Stimulated activated CD4-positive, alpha-beta T cell treated with anti-CD3 and anti-CD28 coated beads, Interleukin-1b, Interleukin-23, amount 100 ng/mL, for 1 hour (primary cell): ENCODE measurements around the gene FBP2.
"Not testable (repeated sequence)": the region's sequence is repeated elsewhere in the genome, so short reads cannot be mapped to it uniquely, and the experiment has no call there.

Experiments
- DNase-seq, 2 donors: peaks; one replicate each; pipeline ENCODE4 v3.0.0-alpha.2; 2020; ENCODE audit warnings: low read depth in 2 of 2

FBP2 gene

GRCh38 chr9:94606646-94607422, 13.2 kb upstream of the FBP2 start:
- no peak for DNase-seq

DNA sequence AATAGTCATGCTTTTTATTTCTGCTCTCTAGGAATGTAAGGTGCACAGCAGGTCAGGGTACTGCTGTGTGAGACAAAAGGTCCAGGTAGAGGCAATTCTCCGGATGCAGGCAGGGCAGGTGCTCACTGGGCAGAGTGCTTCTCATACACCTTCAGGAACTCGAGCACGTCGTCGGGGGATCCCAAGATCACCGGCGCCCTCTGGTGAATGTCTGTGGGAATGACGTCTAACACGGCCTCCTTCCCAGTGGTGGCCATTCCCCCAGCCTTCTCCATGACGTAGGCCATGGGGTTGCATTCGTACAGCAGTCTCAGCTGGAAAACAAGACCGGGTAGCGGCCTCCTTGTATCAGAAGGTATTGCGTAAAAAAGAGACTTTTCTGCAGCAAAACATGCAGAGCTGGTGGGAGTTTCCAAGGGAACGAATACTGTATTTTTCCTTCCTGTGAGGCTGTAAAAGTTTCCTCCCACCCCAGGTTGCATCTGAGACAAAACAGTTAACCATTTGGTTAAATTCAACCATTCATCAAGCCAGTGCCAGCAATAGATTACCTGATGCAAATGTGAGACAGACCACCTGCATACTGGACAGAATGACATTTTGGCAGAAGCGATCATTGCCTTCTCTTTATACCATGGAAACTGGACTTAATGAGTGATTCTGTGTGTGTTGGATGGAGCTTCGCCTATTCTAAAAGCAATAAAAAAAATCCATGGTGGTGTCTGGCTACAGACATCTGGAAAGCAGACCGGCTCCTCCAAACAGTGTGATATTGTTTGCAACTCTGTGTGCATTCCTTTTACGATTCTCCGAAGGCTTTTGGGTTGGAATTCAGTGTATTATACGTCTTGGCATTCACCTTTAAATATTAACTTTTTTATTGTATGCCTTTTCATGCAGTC, 9.9 kb upstream of the FBP2 start:
- DNase-seq: peak; percentile 11 to 45

- DNase-seq: no peak
These were observed 9.0 kb upstream of the FBP2 start for GRCh38 chr9:94602666-94603065.

GRCh38 chr9:94600715-94601114, 7.1 kb upstream of the FBP2 start:
- DNase-seq: no peak

DNA sequence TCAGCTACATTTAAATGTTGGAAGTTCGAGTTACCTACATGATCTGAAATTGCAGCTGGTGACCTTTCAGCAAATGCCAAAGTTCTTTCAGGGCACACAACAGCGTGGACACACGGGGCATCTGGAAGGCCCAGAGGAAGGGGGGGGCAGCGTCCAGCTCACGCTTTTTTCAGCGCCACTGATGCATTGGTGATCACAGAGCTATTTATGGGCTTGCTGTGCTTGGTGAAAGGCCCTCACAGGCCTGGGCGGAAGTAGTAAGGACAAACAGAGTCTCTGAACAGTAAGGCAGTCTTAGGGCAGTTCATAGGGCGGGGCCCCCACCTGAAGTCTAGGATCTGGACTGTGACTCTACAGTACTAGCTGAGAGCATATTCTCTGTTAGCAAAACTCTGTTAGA, 6.6 kb upstream of the FBP2 start:
- no peak for DNase-seq

- no peak for DNase-seq
These were observed 5.5 kb upstream of the FBP2 start for GRCh38 chr9:94599102-94599501.

DNA sequence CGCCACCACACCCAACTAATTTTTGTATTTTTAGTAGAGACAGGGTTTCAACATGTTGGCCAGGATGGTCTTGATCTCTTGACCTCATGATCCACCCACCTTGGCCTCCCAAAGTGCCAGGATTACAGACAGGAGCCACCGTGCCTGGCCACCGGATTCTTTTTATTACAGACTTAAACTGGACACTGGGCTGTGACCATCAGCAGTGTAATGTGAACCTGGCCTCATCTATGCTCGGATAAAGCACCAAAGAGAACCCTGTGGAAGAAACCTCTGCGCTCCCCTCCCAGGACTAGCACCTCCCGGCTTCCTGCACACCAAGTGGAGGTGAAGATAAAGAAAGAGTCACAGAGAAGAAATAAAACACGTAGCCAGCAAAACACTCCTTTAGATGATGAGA, 941 bp downstream of the FBP2 start:
- not testable (repeated sequence) for DNase-seq

DNA sequence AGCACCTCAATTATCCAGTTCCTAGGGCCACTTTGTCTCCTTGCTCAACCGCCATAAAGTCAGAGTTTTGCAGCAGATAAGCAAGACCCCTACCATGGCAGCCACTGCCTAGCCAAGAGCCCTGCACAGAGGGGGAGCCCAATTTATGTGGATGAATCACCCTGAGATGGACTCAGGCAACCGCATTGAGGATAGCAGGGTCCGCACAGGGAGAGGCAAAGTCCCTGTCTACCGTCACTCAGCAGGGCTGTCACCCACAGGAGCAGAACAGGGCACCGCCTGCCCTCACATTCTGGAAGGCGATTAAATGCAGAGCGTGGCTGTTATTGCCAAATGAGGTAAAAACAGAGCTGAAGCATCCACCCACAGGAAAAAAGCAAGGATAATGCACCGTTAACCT, 1.7 kb downstream of the FBP2 start:
- no peak for DNase-seq

DNA sequence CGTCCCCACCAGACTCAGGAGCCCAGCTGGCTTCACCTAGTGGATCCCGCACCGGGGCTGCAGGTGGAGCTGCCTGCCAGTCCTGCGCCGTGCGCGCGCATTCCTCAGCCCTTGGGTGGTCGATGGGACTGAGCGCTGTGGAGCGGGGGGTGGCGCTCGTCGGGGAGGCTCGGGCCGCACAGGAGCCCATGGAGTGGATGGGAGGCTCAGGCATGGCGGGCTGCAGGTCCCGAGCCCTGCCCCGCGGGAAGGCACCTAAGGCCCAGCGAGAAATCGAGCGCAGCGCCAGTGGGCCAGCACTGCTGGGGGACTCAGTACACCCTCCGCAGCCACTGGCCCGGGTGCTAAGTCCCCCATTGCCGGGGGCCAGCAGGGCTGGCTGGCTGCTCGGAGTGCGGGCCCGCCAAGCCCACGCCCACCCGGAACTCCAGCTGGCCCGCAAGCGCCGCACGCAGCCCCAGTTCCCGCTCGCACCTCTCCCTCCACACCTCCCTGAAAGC, 2.5 kb downstream of the FBP2 start:
- not testable (repeated sequence) for DNase-seq

DNA sequence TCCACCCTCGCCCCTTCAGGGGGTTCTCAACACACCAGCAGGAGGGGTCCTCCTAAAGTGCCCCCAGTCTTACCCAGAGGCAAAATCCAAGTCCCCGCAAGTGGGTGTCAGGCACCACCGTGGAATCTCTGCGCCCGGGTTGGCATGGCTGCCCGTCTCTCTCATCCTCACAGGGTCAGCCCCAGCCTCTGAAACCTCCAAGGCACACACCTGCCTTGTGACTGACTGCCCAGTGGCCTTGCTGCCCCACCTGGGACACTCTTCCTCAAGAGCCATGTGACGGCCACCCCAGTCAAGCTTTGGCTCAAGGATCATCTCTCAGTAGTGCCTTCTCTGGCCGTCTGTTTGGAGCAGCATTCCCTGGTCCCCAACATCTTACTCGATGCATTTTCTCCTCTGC, 4.9 kb downstream of the FBP2 start:
- DNase-seq: no peak

DNA sequence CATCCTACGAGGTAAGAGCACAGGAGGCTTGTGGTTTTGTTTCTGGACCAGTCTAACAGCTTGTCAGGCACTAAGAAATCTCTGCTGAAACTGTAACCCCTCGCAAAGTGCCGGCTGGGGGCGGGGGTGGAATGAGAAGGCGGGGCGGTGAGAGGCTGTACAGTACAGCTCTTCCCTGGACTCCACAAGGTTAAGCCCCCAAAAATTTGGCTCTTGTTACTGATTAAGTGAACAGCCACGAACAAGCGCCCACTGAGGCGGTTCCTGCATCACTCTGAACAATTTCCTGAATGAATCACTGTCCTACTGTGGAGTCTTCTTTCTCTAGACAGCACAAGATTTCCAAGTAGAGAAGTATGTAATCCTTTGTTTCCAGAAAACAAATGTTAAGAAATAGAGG, 6.8 kb downstream of the FBP2 start:
- no peak for DNase-seq

GRCh38 chr9:94586316-94586715, 7.3 kb downstream of the FBP2 start:
- no peak for DNase-seq

- DNase-seq: no peak
These were observed 9.1 kb downstream of the FBP2 start for GRCh38 chr9:94584555-94584954.

GRCh38 chr9:94581728-94582127, 11.9 kb downstream of the FBP2 start:
- DNase-seq: no peak

DNA sequence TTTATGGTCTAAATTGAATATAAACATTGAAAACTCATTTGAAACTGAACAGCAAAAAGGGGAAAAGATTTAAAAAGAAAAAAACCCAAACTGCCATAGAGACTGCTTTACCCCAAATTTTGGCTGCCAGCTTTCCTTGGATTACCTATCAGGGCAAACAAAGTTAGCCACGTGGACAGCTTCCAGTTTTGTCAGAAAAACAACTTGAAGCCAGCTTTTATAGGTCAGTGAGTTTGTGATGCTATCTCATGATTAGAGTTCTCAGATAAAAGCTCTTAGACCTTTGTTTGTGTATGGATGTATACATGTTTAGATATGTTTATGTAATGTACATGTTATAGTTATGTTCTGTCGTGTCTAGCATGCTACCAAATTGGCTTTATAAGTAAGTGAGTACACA, 16.1 kb downstream of the FBP2 start:
- no peak for DNase-seq

DNA sequence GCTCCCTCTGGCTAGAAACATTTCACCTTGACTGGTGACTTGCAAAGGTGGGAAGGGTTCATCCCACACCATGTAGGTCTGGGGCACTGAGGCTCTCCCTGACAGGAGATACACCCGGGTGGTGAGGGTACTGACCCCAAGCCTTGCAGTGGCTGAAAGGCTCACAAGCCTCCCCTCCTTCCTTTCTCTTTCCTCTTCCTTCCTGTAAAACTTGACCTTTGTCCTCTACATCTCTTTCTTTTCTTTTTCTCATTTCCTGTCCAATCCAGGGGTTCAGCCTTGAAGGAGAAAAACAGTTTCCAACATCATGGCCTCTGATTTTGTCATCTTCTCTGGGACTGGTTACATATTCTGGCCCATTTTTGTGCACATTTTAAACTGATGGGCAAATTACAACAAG, 16.6 kb downstream of the FBP2 start:
- DNase-seq: no peak

GRCh38 chr9:94576131-94576530, 17.5 kb downstream of the FBP2 start:
- DNase-seq: no peak

DNA sequence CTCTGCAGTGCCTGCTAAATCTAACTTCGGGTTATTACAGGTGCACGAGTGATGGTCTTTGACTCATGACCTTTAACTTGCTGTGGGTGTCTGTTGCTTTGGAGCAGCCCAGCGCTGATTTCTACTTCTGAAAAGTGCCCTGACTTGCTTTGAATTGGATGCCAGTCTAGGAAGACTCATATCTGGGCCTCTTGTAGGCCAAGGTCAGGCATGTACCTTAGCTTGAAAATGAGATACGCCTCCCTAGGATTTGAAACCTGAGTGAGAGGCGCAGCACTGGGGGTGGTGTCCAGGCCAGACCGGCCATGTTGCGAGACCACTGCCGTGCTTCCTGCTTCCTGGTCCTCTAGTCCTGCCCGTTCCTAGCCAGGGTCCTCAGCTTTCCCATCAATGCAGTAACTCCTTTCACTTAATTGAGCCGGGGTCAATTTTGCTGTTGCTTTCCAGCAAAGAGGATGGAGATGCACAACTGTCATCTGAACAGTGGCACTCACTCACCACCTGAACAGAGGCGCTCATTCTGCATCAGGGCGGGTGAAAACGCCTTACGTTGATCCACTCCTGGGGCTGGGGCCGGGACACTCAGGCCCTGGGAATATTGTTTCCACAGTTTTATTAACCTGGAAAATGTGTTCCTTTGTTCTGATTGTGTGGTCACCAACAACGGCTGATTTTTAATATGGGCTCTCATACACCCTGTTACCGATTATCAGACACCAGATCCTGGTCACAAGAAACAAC, 24.5 kb downstream of the FBP2 start:
- DNase-seq: no peak

DNA sequence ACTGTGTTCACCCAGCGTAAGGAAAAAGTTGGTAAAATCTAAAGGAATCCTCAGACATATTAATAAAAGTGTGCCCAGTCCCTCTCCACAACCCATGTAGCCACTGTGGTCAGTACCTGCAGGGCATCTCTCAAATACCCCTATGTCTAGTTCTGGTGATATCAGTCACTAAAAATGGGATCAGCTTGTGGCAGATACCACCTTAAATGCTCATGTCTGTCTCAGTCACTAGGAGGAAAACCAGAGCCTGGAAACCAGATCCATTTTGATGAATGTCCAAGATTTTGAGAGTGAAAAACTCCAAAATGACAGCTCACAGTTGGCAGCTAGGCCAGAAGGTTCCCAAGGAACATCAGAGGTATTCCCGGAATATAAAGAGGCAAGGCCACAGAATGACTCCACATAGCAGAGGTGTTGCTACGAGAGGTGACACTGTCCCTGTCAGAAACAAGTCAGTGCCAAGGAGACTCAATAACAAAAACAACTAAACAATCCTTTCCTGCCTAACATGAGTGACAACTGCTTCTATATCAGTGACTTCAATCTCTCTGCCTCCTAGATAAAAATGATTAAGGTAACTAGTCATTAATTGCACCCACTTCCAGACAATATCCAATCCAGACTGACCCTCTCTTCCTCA, 25.3 kb downstream of the FBP2 start:
- DNase-seq: no peak

- no peak for DNase-seq
These were observed 26.4 kb downstream of the FBP2 start for GRCh38 chr9:94567271-94567670.

- DNase-seq: no peak
These were observed 27.1 kb downstream of the FBP2 start for GRCh38 chr9:94566550-94566949.

- DNase-seq: not testable (repeated sequence)
These were observed 29.3 kb downstream of the FBP2 start for GRCh38 chr9:94564279-94564678.
